Measurements from ENCODE around the gene MINAR1.

DNA sequence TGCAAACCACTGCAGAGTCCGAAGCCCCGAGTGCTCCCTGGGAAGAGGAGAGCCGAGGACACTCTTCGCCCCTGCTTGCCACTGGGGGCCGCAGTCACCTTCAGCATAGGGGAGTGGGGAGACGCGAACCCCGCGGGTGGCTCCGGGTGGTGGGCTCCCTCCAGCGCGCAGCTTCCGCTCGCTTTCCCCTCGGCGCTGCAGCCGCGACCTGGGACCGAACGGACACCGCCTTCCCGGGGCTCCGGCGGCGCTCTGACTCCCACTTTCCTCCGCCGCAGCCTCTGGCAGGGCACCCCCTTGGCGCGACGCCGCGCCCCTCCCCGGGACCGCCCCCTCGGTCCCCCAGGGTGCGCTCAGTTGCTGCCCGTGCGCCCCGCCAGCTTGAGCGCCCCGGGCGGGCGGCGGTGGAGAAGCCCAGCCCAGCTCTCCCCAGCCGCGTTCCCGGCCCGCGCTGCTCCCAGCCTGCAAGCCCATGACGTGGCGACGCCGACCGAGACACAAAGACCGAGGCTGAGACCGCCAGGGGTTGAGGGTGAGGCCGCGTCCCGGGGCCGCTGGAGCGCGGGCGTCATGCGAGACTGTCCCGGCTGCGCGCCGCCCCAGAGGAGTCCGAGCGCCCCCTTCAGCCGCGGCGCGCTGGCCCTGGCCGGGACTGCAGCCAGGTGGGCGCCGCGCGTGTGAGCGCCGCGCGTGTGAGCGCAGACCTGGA is at the start of gene MINAR1:
- TF ChIP-seq, protein P1, sequence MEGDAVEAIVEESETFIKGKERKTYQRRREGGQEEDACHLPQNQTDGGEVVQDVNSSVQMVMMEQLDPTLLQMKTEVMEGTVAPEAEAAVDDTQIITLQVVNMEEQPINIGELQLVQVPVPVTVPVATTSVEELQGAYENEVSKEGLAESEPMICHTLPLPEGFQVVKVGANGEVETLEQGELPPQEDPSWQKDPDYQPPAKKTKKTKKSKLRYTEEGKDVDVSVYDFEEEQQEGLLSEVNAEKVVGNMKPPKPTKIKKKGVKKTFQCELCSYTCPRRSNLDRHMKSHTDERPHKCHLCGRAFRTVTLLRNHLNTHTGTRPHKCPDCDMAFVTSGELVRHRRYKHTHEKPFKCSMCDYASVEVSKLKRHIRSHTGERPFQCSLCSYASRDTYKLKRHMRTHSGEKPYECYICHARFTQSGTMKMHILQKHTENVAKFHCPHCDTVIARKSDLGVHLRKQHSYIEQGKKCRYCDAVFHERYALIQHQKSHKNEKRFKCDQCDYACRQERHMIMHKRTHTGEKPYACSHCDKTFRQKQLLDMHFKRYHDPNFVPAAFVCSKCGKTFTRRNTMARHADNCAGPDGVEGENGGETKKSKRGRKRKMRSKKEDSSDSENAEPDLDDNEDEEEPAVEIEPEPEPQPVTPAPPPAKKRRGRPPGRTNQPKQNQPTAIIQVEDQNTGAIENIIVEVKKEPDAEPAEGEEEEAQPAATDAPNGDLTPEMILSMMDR (IDR thresholded peaks at IDR 0.05), result peak; percentile 53
- TF ChIP-seq EZH2phosphoT487 (IDR thresholded peaks at IDR 0.05), result peak; percentile 78
